NCI-H526 treated with DMSO at 0.1 percent for 48 hours (cell line): Measurements from ENCODE around the gene NTM.
A peak's percentile ranks its signal among the peaks of the same experiment; 100 is the strongest.

Source experiments
- DNase-seq: peaks from one replicate; lab custom pipeline; 2025; lab: John Stamatoyannopoulos, UW

NTM gene

GRCh38 chr11:132008226-132008625, 637.8 kb downstream of the NTM start:
- no peak for DNase-seq

GRCh38 chr11:132008872-132009271, 638.5 kb downstream of the NTM start:
- no peak for DNase-seq

DNA sequence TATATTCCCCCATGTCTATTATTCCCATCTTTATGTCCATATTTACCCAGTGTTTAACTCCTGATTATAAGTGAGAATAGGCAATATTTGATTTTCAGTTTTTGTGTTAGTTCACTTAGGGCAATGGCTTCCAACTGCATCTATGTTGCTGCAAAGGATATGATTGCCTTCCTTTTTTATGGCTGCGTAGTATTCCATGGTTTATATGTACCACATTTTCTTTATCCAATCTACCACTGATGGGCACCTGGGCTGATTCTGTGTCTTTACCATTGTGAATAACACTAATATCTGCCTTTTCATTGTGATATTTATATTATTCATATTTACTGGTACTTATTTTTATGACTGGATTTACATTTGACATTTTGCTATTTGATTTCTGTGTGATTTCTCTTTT, 649.6 kb downstream of the NTM start:
- DNase-seq, result no peak

DNA sequence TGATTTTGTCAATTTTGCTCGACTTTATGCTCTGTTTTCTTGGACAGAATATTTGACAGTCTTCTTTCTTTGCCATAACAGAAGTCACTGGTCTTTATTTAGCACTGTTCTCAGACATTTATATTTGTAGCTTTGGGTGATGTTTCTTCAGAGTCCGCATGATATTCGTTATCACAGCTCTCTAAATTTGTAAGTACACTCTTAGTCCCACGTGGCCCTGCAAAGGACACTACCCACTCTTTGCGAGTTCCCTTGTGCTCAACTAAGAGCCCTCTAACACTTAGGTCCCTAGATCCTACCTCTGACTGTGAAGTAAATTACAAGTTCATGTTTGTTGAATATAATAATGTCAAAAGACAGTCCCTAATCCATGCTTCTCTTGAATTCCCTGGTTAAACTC, 651.9 kb downstream of the NTM start:
- no peak for DNase-seq

DNA sequence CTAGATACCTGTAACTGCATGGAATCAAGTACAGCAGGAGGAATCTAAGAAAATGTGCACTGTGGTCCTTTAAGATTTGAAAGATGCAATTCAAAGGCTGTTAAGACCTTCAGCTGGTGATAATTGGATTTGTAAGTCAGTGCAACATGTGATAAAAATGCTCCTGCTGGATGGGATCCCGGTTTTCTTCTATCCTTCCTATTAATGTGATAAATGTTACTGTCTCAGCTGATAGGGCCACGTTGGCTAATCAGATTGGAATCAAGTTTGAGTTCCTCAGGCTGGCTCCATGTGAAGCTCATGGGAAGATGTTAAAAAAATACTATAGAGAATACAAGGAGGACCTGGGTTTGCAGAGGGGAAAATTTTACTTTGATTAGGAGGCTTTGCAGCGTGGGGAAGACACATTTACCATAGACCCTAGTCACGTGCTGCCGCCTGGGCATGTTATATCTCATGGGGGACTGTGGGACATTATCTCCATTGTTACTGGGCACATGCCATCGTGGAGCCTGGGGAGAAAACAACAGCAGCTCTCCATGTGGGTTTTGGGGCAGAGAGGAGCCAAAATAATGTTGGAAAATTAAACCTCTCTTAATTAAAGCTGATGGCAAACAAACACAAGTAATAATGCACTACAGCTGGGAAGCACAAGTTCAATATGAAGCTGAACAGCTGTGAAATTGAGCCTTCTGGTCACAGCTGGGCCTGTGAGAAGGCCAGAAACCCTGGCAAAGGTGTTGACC, 652.5 kb downstream of the NTM start:
- no peak for DNase-seq

DNA sequence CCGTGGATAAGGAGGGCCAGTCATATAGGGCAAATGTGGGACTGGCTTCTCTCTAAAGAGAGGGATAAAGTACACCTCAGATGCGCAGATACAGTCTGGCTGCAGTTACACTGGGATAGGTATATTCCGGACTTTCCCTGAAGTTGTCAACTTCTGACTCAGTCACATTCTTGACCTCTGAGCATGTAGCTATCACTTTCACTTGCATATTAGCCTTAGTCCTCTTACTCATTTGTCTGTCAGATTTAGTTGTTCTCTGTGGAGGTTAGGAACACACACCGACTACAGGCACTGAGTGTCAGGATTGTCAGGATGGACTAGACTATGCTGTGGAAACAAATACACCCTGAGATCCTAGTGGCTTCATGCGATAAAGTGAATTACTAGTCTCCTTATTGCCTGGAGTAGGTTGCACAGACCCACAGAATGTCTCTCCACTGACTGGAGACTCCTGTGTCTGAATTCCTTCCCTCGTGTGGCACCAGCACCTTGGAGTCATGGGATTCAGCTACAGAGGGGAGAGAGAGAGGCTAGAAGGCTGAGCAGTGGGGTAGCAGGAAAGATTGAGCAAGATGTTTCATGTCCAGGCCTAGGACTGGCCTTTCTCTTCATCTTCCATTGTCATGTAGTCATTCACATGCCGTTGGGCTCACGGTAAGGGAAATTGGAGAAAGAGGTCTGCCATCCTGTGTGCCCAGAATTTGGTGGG, 654.3 kb downstream of the NTM start:
- no peak for DNase-seq

DNA sequence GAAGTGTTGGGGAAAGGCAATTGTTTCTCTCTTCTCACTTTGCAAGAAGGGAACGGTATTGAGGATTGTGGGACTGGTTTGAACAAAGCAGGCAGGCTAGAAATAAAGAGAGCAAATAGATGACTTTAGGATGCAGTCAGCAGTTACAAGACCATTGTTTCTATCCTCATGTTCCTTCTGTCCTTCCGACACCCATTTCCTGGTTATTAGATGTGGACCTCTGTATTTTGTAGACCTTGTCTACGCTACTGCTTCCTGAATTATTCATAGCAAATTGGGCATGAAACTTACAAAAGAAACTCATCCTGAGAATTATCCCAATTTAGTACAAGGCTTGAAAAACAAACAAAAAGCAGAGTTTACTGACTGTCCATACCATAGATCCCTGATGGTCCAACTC, 656.3 kb downstream of the NTM start:
- no peak for DNase-seq

DNA sequence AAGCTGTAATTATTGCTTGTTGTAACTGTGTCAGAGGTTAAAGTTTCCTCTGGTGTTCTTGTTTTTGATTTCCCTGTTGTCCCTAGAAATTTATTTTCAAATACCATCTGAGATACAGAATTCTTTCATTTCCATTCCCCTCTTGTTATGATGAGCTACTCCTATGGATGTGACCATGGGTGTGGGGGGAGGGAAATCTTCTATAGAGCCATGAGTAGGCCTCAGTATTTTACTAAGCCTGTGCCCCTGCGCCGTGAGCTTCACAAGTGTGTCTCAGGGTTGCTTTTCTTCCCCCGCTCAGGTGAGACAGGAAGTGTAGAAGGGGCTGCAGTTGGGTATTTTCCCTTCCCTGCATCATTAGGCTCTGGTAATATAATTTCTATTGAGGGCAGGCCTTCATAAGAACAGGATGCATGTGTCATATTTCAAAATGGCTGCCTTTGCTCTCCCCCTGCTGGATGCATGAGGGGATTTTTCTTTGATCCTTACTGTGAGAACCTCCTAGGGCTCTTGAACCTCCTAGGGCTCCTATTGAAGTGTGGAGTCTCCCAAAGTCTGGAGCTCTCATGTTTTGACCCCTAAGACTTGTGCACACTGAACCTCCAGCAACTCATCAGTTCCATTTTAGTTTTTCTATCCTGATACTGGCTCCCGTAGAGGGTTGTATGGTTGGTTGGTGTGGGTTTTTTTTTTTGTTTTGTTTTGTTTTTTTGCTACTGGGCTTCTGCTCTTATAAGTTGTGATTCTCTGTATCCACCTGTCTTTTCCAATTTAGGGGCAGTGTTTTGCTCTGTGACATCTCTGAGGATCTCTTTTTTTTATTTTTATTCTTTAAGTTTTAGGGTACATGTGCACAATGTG, 658.2 kb downstream of the NTM start:
- no peak for DNase-seq

GRCh38 chr11:132030896-132031295, 660.5 kb downstream of the NTM start:
- no peak for DNase-seq

DNA sequence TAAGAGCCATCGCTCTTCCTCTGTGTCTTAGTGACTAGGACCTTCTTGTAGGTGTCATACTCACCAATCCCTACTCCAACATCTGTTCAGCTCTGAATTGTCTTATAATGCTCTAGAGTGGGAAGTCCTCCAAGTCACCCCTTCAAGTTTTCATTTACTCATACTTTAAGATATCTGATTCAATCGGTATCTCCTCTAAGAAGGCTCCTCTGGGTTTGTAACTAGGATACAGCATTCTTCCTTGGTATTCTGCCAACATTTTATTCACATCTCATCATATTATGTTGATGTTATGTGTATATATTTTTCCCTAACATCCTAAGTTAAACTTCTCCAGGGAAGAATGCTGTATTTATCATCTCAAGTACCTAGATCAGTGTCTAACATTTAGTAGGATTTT, 662.1 kb downstream of the NTM start:
- DNase-seq, result no peak

DNA sequence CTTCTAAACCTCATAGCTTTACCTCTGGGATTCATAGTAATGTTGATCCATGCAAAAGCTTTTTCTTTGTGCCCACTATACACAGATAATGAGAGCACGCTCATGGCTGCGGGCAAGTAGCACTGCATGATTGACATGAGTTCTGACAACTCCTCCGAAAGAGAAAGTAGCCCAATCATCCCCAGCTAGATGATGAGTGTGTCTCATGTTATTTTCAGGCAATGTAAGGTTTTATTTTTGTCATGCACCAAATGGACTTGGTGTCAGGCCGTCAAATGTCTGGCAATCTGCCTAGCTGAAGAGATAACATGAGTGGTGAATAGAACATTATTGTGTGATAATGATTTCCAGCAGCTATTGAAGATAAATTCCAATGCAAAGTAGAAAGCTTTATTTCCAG, 662.6 kb downstream of the NTM start:
- no peak for DNase-seq

GRCh38 chr11:132035228-132035627, 664.8 kb downstream of the NTM start:
- DNase-seq, result no peak

DNA sequence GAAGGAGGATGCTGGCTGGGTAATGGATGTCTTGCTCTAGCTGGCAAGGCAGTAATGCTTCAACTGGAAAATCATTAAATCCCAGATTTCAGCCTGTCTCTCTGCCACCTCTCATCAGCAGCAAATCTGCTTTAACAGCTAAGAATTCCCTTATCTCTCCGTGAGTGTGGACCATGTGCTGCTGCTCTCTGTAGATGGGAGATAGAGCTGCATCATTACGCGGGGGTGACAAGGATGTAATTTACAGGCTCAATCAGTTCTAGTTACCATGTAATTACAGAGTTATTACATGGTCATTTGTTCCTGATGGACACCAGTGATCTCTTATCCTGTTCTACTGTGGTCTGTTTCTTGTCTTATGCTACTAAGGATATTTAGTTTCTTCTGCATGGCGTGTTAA, 665.4 kb downstream of the NTM start:
- DNase-seq, result no peak

DNA sequence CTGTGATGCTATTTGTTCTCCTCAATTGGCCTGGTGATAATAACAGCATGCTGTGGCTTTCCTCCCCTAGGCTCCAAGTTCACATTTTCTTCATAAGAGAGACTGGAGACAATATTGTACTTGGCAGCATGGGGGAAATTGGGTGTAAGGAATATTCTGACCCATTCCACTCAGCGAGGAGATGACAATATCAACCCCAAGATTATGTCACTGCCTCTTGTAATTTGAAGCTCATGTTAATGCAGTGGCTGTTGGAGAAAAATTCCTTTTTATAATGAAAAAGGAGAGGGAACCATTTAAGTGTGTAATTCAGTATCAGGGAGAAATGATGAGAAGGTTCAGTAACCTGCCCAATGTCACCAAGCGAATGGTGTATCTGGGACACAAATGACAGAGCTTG, 665.8 kb downstream of the NTM start:
- no peak for DNase-seq

DNA sequence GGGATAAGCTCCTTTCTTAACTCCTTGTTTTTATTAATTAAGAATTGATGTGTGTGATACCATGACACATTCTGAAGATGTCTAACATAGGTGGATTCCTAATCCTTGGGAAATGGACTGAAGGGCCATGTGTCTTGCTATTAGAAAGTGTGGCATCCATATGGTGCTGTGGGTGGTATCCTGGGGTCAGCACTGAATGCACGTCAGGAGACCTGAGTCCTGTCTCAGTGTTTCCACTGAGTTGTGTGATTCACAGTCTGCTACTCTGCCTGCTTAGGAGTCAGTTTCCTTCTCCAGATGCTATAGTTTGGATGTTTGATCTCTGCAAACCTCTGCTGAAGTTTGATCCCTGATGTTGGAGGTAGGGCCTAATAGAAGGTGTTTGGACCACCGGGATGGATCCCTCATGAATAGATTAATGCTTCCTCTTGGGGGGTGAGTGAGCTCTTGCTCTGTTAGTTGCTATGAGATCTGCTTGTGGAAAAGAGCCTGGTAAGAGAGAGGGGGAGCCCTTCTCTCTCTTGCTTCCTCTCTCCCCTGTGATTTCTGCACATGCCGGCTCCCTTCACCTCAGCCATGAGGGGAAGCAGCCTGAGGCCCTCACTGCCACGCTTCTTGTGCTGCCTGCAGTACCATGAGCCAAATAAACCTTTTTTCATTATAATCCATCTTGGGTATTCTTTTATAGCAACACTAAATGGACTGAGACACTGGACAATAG, 666.5 kb downstream of the NTM start:
- DNase-seq, result no peak

DNA sequence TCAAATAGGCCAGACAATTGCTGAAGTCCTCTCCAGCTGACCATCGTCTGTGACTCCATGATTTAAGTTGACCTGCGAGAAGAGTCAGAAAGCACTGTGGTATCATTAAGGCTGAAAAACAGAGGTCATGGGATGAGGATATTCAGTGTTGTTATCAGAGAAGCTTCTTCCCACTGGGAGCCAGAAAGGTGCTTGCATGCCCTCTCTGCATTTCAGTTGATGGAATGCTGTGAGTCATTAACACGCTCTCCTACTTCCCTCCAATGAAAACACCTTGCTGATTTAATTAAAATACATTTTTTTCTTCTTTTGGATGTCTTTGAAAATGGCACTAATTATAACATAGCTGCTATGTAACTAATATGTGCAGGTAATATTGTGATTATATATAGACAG, 667.0 kb downstream of the NTM start:
- DNase-seq, result no peak

- DNase-seq, result peak; percentile 91
Measured at GRCh38 chr11:132037956-132038355, 667.5 kb downstream of the NTM start.

DNA sequence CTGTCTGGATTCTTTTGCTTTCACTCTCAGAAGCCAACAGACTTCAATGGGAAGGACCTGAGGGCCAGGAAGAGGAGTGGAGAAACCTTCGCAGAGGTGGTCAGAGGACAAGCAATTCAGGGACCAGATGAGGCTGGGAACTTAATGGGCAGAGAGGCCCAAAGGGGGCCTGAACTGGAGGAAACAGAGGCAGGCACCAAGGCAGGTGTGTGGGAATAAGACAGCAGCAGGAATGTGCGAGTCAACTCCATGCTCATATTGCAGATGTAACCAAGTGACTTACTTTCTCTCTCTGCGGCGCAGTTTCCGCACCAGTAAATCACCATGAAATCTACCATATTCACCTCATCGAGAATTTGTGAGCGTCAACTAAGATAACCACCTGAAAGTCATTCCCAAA, 669.1 kb downstream of the NTM start:
- no peak for DNase-seq

- DNase-seq, result no peak
Measured at GRCh38 chr11:132042296-132042695, 671.9 kb downstream of the NTM start.

DNA sequence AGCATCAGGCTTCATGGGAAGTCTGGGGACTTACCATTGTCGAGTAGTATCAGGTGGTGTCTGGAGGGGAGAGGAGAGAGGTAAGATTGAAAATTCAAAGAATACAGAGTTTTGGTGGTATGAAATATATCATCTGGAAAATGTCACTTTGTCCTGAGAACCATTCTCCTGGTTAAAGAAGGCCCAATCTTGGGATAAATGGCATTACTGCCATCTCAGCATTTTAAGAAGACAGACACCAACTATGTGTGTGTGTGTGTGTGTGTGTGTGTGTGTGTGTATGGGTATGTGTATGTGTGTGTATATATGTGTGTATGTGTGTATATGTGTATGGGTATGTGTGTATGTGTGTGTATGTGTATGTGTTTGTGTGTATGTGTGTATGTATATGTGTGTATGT, 673.3 kb downstream of the NTM start:
- DNase-seq, result no peak

DNA sequence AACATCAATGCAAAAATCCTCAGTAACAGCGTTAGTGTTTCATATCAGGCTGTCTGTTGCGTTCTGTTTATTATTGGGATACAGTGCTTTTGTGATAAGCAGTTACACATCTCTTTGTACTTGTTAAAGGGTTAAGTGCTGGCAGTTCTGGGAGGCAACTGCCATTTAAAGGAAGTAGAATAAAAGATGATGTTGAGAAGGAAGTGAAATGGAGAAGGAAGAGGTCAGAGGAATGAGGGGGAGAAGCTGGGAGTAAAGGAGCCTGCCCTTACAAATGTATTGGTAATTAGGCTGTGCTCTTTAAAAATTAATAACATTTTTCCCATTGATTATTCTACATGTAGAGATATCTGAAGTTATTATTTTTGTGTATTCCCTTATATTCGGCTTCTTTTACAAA, 674.7 kb downstream of the NTM start:
- DNase-seq, result no peak

DNA sequence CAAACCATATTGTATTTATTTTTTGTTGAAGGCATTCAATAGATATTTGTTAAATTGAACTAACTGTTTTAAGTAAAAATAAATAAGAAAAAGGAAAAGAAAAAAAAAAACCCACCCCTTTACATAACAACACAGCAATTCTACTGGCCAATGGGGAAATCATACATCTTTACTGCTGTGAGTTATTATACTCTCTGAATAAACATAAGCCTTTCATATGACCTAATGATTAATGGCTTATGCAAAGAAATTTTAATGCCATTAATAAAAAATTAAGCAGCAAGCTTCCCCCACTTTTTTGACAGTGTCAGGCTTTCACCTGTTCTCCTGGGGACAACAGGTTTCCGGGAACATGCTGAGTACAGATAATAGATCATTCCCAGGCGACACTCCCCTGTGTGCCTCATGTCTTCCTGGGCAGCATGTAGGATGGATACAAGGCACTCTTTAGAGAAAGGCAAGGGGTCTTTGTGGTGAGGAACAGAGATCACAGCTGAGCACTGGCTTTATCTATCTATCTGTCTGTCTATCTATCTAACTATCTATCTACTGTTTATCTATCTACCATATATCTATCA, 676.0 kb downstream of the NTM start:
- no peak for DNase-seq
